ENCODE measurements around the gene PIH1D2. TPM values are rescaled to one million over a fixed set of nuclear protein-coding genes. Genes with fewer than 3 reads are reported as not detected.

The PIH1D2 gene
- total and polyA plus RNA-seq, 9 of the 15 experiments (the other 6 are each of a cell fraction or from before 2014, with no cell fraction given): 1.5 to 5.4 (median 3.0) TPM

- TF ChIP-seq ZBTB40 (IDR thresholded peaks at IDR 0.05) (no peak), ZBTB40 (CRISPR knock-in tag; IDR thresholded peaks at IDR 0.05) (no peak), ZNF445 (CRISPR knock-in tag; IDR thresholded peaks at IDR 0.05; ENCODE audit: low read depth) (no peak), ELF1 (tag; IDR thresholded peaks at IDR 0.05) (0 out of 2 replicates have a peak, but pooled peaks have one; percentile 29), SFPQ (IDR thresholded peaks at IDR 0.05; ENCODE audit: low read depth, low read length) (no peak), MAFK (IDR thresholded peaks at IDR 0.05; ENCODE audit: low read length) (peak; percentile 63), EHMT2 (IDR thresholded peaks at IDR 0.05) (peak; percentile 8; the same call in 1 of the 2 replicates), ZNF407 (IDR thresholded peaks at IDR 0.05; ENCODE audit: low read depth) (no peak), TRIM24 (IDR thresholded peaks at IDR 0.05) (peak; percentile 62 to 76), PML (IDR thresholded peaks at IDR 0.05; ENCODE audit: low read length) (0 out of 2 replicates have a peak, but pooled peaks have one; percentile 25)
Measured at GRCh38 chr11:112044961-112045360, 28.9 kb downstream of the PIH1D2 start (continued).
